Gastrocnemius medialis (tissue), 4 donors: ENCODE data around the gene RUFY2.
A peak's percentile ranks its signal among the peaks of the same experiment; 100 is the strongest.

Experiments
- CTCF ChIP-seq, 5 experiments: fragments of 450-650 bp in 3 of 5; fragments of 200-600 bp in 2 of 5; sonication (generic) in 2 of 5; IDR thresholded peaks in 4 of 5; conservative IDR thresholded peaks in 1 of 5; 1 replicate in 4 of 5; 2 replicates in 1 of 5; pipeline ENCODE4 v1.5.1; 2016 to 2019; ENCODE audit warnings: antibody characterized with exemption in 5 of 5, mild to moderate bottlenecking in 3 of 5, moderate library complexity in 3 of 5
- POLR2A ChIP-seq, 2 donors: fragments of 450-650 bp; IDR thresholded peaks; one replicate each; pipeline ENCODE4 v1.6.1; 2017; ENCODE audit warnings: antibody characterized with exemption in 2 of 2, mild to moderate bottlenecking in 2 of 2, moderate library complexity in 2 of 2

- peak; percentile 33 to 62 for TF ChIP-seq POLR2A (IDR thresholded peaks at IDR 0.05)
- TF ChIP-seq CTCF (IDR thresholded peaks at IDR 0.05 in 4 of 5, conservative IDR thresholded peaks at IDR 0.05 in 1 of 5): peak in 4 of 5 experiments; percentile 29 to 56 (median 52)
Observed at GRCh38 chr10:68332259-68333057, 74.6 kb downstream of the RUFY2 start, which contains the start of gene PBLD.
